ENCODE measurements around the gene FGD6.
"Not testable (repeated sequence)": the region's sequence is repeated elsewhere in the genome, so short reads cannot be mapped to it uniquely, and the experiment has no call there.

The FGD6 gene

GRCh38 chr12:95126076-95126475 lies 91.2 kb downstream of the FGD6 start:
- DNase-seq (ENCODE audit: low read depth, low spot score) = no peak

GRCh38 chr12:95124106-95124505 lies 93.2 kb downstream of the FGD6 start:
- no peak for DNase-seq (ENCODE audit: low read depth, low spot score)

- no peak for DNase-seq (ENCODE audit: low read depth, low spot score)
Observed at GRCh38 chr12:95118788-95119179, 98.5 kb downstream of the FGD6 start.

- no peak for DNase-seq (ENCODE audit: low read depth, low spot score)
Observed at GRCh38 chr12:95118138-95118787, 99.0 kb downstream of the FGD6 start.

GRCh38 chr12:95117178-95117599 lies 100.1 kb downstream of the FGD6 start:
- DNase-seq (ENCODE audit: low read depth, low spot score) = peak; percentile 49

GRCh38 chr12:95116773-95117172 lies 100.5 kb downstream of the FGD6 start:
- DNase-seq (ENCODE audit: low read depth, low spot score) = no peak

- no peak for DNase-seq (ENCODE audit: low read depth, low spot score)
Observed at GRCh38 chr12:95116341-95116740, 100.9 kb downstream of the FGD6 start.

- DNase-seq (ENCODE audit: low read depth, low spot score) = no peak
Observed at GRCh38 chr12:95115641-95116040, 101.6 kb downstream of the FGD6 start.

GRCh38 chr12:95114766-95115405 lies 102.4 kb downstream of the FGD6 start:
- DNase-seq (ENCODE audit: low read depth, low spot score) = no peak

GRCh38 chr12:95107362-95107761 lies 109.9 kb downstream of the FGD6 start:
- DNase-seq (ENCODE audit: low read depth, low spot score) = no peak

- DNase-seq (ENCODE audit: low read depth, low spot score) = no peak
Observed at GRCh38 chr12:95105540-95105939, 111.7 kb downstream of the FGD6 start.

GRCh38 chr12:95104919-95105452 lies 112.3 kb downstream of the FGD6 start:
- no peak for DNase-seq (ENCODE audit: low read depth, low spot score)

- DNase-seq (ENCODE audit: low read depth, low spot score) = peak; percentile 6
Observed at GRCh38 chr12:95102916-95103671, 114.2 kb downstream of the FGD6 start.

- DNase-seq (ENCODE audit: low read depth, low spot score) = not testable (repeated sequence)
Observed at GRCh38 chr12:95101957-95102356, 115.3 kb downstream of the FGD6 start.

GRCh38 chr12:95100264-95101190 lies 116.7 kb downstream of the FGD6 start:
- no peak for DNase-seq (ENCODE audit: low read depth, low spot score)

GRCh38 chr12:95099270-95099790 lies 117.9 kb downstream of the FGD6 start:
- no peak for DNase-seq (ENCODE audit: low read depth, low spot score)

GRCh38 chr12:95096852-95097251 lies 120.4 kb downstream of the FGD6 start:
- no peak for DNase-seq (ENCODE audit: low read depth, low spot score)

GRCh38 chr12:95096378-95096777 lies 120.9 kb downstream of the FGD6 start:
- DNase-seq (ENCODE audit: low read depth, low spot score) = no peak

GRCh38 chr12:95095866-95096265 lies 121.4 kb downstream of the FGD6 start:
- not testable (repeated sequence) for DNase-seq (ENCODE audit: low read depth, low spot score)

GRCh38 chr12:95089462-95089861 lies 127.8 kb downstream of the FGD6 start:
- no peak for DNase-seq (ENCODE audit: low read depth, low spot score)

GRCh38 chr12:95088379-95088778 lies 128.9 kb downstream of the FGD6 start:
- DNase-seq (ENCODE audit: low read depth, low spot score) = no peak
